Endothelial cell of umbilical vein (primary cell): ENCODE data around the gene NAV2. TPM values are rescaled to one million over a fixed set of nuclear protein-coding genes. Genes with fewer than 3 reads are reported as not detected.
"Not testable (repeated sequence)": the region's sequence is repeated elsewhere in the genome, so short reads cannot be mapped to it uniquely, and the experiment has no call there.

ENCODE experiments used
- BruUV-seq: library from RNA; stranded (reverse); fragments of 400-500 nt; replicated peaks from 2 replicates; lab custom pipeline; 2021; lab: Mats Ljungman, UMichigan
- CTCF ChIA-PET: fragments of 300-600, 350-600 bp; sonication (Branson Sonifier 250); formaldehyde crosslinking; loops from one replicate; lab custom pipeline; 2021; ENCODE audit warnings: antibody characterized with exemption, inconsistent platforms; lab: Charles Lee
- POLR2A ChIA-PET: fragments of 300-600, 350-600 bp; sonication (Branson Sonifier 250); formaldehyde crosslinking; loops from one replicate; lab custom pipeline; 2021; ENCODE audit warnings: antibody characterized with exemption, inconsistent platforms; lab: Charles Lee
- DNase-seq: peaks from one replicate; pipeline ENCODE4 v3.0.0-alpha.2; 2011; ENCODE audit warnings: low read depth, low spot score
- FAIRE-seq: peaks from 2 replicates; lab custom pipeline; 2011; peaks lifted over from hg19 to GRCh38; lab: Jason Lieb, UNC
- H2AFZ ChIP-seq: 2 replicates; pipeline ENCODE4 v1.6.0; 2012; ENCODE audit warnings: low read depth, low read length, control low read depth, inconsistent platforms
- H3K27ac ChIP-seq: 2 replicates; pipeline ENCODE4 v1.5.1; 2011; ENCODE audit warnings: low read depth, mild to moderate bottlenecking, control low read depth, low read length, moderate library complexity; ENCODE audit not compliant: insufficient read depth
- H3K27me3 ChIP-seq, 2 experiments: 2 replicates each; pipeline versions ENCODE4 v1.6.0 to v1.6.1; 2011; ENCODE audit warnings: low read length in 2 of 2, mixed read lengths in 1 of 2; ENCODE audit not compliant: control insufficient read depth in 2 of 2, insufficient read depth in 2 of 2
- H3K36me3 ChIP-seq, 2 experiments: 2 replicates in 1 of 2; 3 replicates in 1 of 2; pipeline ENCODE4 v1.5.1; 2011; ENCODE audit warnings: low read length in 2 of 2, mild to moderate bottlenecking in 1 of 2, moderate library complexity in 1 of 2; ENCODE audit not compliant: control insufficient read depth in 2 of 2, insufficient read depth in 2 of 2; ENCODE audit errors: extremely low read depth in 1 of 2
- H3K4me1 ChIP-seq: 3 replicates; pipeline ENCODE4 v1.5.1; 2011; ENCODE audit warnings: mild to moderate bottlenecking, low read length; ENCODE audit not compliant: control insufficient read depth, insufficient read depth; ENCODE audit errors: extremely low read depth
- H3K4me2 ChIP-seq: 2 replicates; pipeline ENCODE4 v1.6.1; 2011; ENCODE audit warnings: low read length, control low read depth, mixed read lengths; ENCODE audit not compliant: insufficient read depth
- H3K4me3 ChIP-seq, 3 experiments: fragments of 200-600 bp in 1 of 3; sonication (generic), shearing (Covaris generic) in 1 of 3; replicated peaks in 1 of 3; 2 replicates each; pipeline ENCODE4 v1.5.1; 2011 to 2016; ENCODE audit warnings: control low read depth in 3 of 3, low read length in 3 of 3, mild to moderate bottlenecking in 2 of 3, inconsistent platforms in 1 of 3, low read depth in 1 of 3, moderate library complexity in 1 of 3; ENCODE audit not compliant: insufficient read depth in 1 of 3
- H3K79me2 ChIP-seq: 2 replicates; pipeline ENCODE4 v1.6.0; 2012; ENCODE audit warnings: low read length, inconsistent platforms; ENCODE audit not compliant: control insufficient read depth, insufficient read depth
- H3K9ac ChIP-seq: replicated peaks from 2 replicates; pipeline ENCODE3; 2011; ENCODE audit warnings: low read length, control low read depth; ENCODE audit not compliant: insufficient read depth; ENCODE audit errors: extremely low read depth
- H3K9me1 ChIP-seq: replicated peaks from 3 replicates; pipeline ENCODE4 v1.6.0; 2011; ENCODE audit warnings: mild to moderate bottlenecking, low read length; ENCODE audit not compliant: control insufficient read depth, insufficient read depth; ENCODE audit errors: extremely low read depth
- H3K9me3 ChIP-seq: replicated peaks from 2 replicates; pipeline ENCODE4 v1.5.1; 2012; ENCODE audit warnings: low read length, inconsistent platforms; ENCODE audit not compliant: control insufficient read depth, insufficient read depth
- H4K20me1 ChIP-seq: replicated peaks from 2 replicates; pipeline ENCODE3; 2011; ENCODE audit warnings: mild to moderate bottlenecking, low read length; ENCODE audit not compliant: control insufficient read depth, insufficient read depth; ENCODE audit errors: extremely low read depth
- EZH2 ChIP-seq: IDR thresholded peaks from 2 replicates; pipeline ENCODE4 v1.6.1; 2012; ENCODE audit warnings: borderline replicate concordance, low read depth, mild to moderate bottlenecking, moderate library complexity, low read length, inconsistent platforms; ENCODE audit not compliant: severe bottlenecking
- FOS ChIP-seq: IDR thresholded peaks from 2 replicates; pipeline ENCODE4 v1.6.1; 2011; ENCODE audit warnings: mild to moderate bottlenecking, low read length, moderate library complexity, borderline replicate concordance; ENCODE audit not compliant: insufficient read depth
- GATA2 ChIP-seq: IDR thresholded peaks from 2 replicates; pipeline ENCODE4 v1.7.0; 2011; ENCODE audit warnings: low read depth, mild to moderate bottlenecking, moderate library complexity, mixed read lengths, low read length; ENCODE audit not compliant: insufficient read length, insufficient read depth
- JUN ChIP-seq: IDR thresholded peaks from 2 replicates; pipeline ENCODE4 v1.6.1; 2011; ENCODE audit warnings: borderline replicate concordance, low read depth; ENCODE audit not compliant: insufficient read length, insufficient read depth
- MYC ChIP-seq: IDR thresholded peaks from one replicate; pipeline ENCODE4 v1.6.1; 2011; ENCODE audit warnings: mild to moderate bottlenecking, low read depth, low read length
- POLR2A ChIP-seq: IDR thresholded peaks from 2 replicates; pipeline ENCODE4 v1.6.1; 2012; ENCODE audit warnings: low read depth, mild to moderate bottlenecking, control low read depth, low read length
- POLR2AphosphoS5 ChIP-seq: IDR thresholded peaks from 2 replicates; pipeline ENCODE4 v1.6.1; 2012; ENCODE audit warnings: low read depth, mild to moderate bottlenecking, control low read depth, low read length, moderate library complexity; ENCODE audit not compliant: insufficient read depth
- dilution Hi-C: fragments of 300-500 bp; cut with MboI; formaldehyde crosslinking; loops from one replicate; pipeline ENCODE4 v1.15.0; 2019; ENCODE audit warnings: low sequenced_read_pairs; ENCODE audit not compliant: extremely low pct_ligation_motif_present
- intact Hi-C: fragments of 100-400 bp; cut with micrococcal nuclease; formaldehyde crosslinking; loops from one replicate; pipeline ENCODE4 v1.10.0; 2022
- polyA plus RNA-seq, 4 experiments: library from polyadenylated mRNA; depleted of rRNA in 3 of 4; stranded (reverse) in 3 of 4; unstranded in 1 of 4; fragments of >200 nt; gene quantifications; 2 replicates each; pipeline versions ENCODE4 v1.2.1 to v1.2.3, GENCODE V29; 2011 to 2012; ENCODE audit warnings: missing spikeins in 1 of 4
- total RNA-seq: library from RNA; stranded (reverse); gene quantifications from 2 replicates; pipeline ENCODE4 v1.2.3, GENCODE V29; 2021
- TF ChIP-seq, protein P1 (sequence below): IDR thresholded peaks from 2 replicates; pipeline ENCODE4 v1.6.1; 2011; ENCODE audit not compliant: insufficient read depth, insufficient read length
- TF ChIP-seq, protein P2 (sequence below), 2 donors: IDR thresholded peaks; 1 replicate in 1 of 2; 2 replicates in 1 of 2; pipeline ENCODE4 v1.5.1; 2011; ENCODE audit warnings: low read length in 2 of 2, mild to moderate bottlenecking in 2 of 2, moderate library complexity in 2 of 2, control low read depth in 1 of 2, inconsistent platforms in 1 of 2, low read depth in 1 of 2; ENCODE audit not compliant: insufficient read depth in 1 of 2; ENCODE audit errors: extremely low read depth in 1 of 2

The NAV2 gene
- total and polyA plus RNA-seq, 2 donors (not counting 3 experiments of a cell fraction or from before 2014, with no cell fraction given): 10.9 to 68.0 TPM

DNA sequence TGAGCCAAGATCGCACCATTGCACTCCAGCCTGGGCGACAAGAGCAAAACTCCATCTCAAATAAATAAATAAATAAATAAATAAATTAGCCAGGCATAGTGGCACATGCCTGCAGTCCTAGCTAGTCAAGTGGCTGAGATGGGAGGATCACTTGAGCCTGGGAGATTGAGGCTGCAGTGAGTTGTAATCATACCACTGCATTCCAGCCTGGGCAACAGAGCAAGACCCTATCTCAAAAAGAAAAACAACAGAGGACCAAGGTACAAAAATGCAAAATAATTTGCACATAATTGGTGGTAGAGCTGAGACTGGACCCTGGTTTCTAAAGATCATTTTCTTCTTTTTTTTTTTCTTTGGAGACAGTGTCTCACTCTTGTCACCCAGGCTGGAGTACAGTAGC, 294.0 kb downstream of the NAV2 start:
- CTCF ChIA-PET, H3K79me2 ChIP-seq, H3K9ac ChIP-seq, H3K27ac ChIP-seq, H3K27me3 ChIP-seq, H3K4me3 ChIP-seq, BruUV-seq, DNase-seq, H4K20me1 ChIP-seq, intact Hi-C loops, H2AFZ ChIP-seq, FAIRE-seq, H3K9me1 ChIP-seq, dilution Hi-C loops, H3K4me2 ChIP-seq, H3K9me3 ChIP-seq, POLR2A ChIA-PET, H3K36me3 ChIP-seq: not testable (repeated sequence)
- H3K4me1 ChIP-seq: peaks cover 18% of the 10 kb centered on the region

DNA sequence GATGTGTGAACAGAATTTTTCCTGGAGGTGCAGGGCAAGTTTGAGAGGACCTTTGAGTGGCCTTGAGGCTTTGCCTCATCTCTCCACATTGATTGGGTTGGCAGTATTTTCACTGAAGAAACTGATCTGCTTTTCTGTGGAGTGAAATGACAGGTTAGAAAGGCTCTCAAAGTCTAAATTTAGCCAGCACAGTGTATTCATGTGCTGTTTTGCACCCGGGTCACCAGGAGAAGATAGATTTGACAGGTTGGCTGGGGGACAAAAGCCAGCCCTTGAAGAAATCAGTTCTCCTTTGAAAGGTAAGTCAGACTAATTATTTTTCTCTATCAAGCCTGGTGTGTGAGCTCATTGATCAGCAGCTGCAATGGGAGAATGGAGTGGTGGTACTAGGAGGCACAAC, 294.7 kb downstream of the NAV2 start:
- Histone ChIP-seq H4K20me1 (no peaks in the 10 kb centered on the region), H2AFZ (no peak overlapping the region), H3K4me2 (no peak overlapping the region), H3K9me3 (no peaks in the 10 kb centered on the region), H3K9ac (no peak overlapping the region), H3K4me1 (peaks cover 18% of the 10 kb centered on the region), H3K27ac (no peak overlapping the region), H3K36me3 (no peaks in the 10 kb centered on the region), H3K79me2 (no peaks in the 10 kb centered on the region), H3K27me3 (no peaks in the 10 kb centered on the region), H3K4me3 (no peak overlapping the region), H3K9me1 (no peaks in the 10 kb centered on the region)
- TF ChIP-seq POLR2AphosphoS5 (no peak), POLR2A (no peak), GATA2 (no peak), EZH2 (no peak), JUN (no peak), FOS (no peak), MYC (no peak)
- TF ChIP-seq, protein P1, sequence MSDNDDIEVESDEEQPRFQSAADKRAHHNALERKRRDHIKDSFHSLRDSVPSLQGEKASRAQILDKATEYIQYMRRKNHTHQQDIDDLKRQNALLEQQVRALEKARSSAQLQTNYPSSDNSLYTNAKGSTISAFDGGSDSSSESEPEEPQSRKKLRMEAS: no peak
- TF ChIP-seq, protein P2, sequence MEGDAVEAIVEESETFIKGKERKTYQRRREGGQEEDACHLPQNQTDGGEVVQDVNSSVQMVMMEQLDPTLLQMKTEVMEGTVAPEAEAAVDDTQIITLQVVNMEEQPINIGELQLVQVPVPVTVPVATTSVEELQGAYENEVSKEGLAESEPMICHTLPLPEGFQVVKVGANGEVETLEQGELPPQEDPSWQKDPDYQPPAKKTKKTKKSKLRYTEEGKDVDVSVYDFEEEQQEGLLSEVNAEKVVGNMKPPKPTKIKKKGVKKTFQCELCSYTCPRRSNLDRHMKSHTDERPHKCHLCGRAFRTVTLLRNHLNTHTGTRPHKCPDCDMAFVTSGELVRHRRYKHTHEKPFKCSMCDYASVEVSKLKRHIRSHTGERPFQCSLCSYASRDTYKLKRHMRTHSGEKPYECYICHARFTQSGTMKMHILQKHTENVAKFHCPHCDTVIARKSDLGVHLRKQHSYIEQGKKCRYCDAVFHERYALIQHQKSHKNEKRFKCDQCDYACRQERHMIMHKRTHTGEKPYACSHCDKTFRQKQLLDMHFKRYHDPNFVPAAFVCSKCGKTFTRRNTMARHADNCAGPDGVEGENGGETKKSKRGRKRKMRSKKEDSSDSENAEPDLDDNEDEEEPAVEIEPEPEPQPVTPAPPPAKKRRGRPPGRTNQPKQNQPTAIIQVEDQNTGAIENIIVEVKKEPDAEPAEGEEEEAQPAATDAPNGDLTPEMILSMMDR (IDR thresholded peaks at IDR 0.05; ENCODE audit: extremely low read depth in 1 of 2, insufficient read depth in 1 of 2, low read depth in 1 of 2, low read length in 2 of 2): no peak
- FAIRE-seq (no peak), DNase-seq (no peak)
- ChIA-PET POLR2A (no interaction called here), CTCF (no interaction called here)
- intact Hi-C loops: no loop called here
- BruUV-seq: no TSS peak
- dilution Hi-C loops: no loop called here
